Calu3 (cell line): ENCODE results near the gene APOL1. TPM values are rescaled to one million over a fixed set of nuclear protein-coding genes. Genes with fewer than 3 reads are reported as not detected.

ENCODE experiments used
- BruUV-seq: library from RNA; stranded (reverse); fragments of 400-500 nt; replicated peaks from 2 replicates; lab custom pipeline; 2021; lab: Mats Ljungman, UMichigan
- CTCF ChIA-PET: fragments of 300-600 bp; sonication (Branson Sonifier 250); formaldehyde crosslinking; loops from one replicate; lab custom pipeline; 2022; ENCODE audit warnings: antibody characterized with exemption; lab: Charles Lee
- DNase-seq: peaks from one replicate; pipeline ENCODE4 v3.0.0; 2022
- H3K27ac Mint-ChIP-seq: one replicate; pipeline ENCODE4 v1.8.0; 2022; ENCODE audit warnings: mixed read lengths; ENCODE audit not compliant: unreplicated experiment
- H3K27me3 Mint-ChIP-seq: one replicate; pipeline ENCODE4 v1.8.0; 2022; ENCODE audit warnings: mixed read lengths; ENCODE audit not compliant: unreplicated experiment
- H3K36me3 Mint-ChIP-seq: one replicate; pipeline ENCODE4 v1.8.0; 2022; ENCODE audit warnings: mild to moderate bottlenecking, moderate library complexity, mixed read lengths; ENCODE audit not compliant: insufficient read depth, unreplicated experiment
- H3K4me1 Mint-ChIP-seq: one replicate; pipeline ENCODE4 v1.8.0; 2022; ENCODE audit warnings: mild to moderate bottlenecking, low read depth, mixed read lengths; ENCODE audit not compliant: unreplicated experiment
- H3K4me3 Mint-ChIP-seq: one replicate; pipeline ENCODE4 v1.8.0; 2022; ENCODE audit warnings: mild to moderate bottlenecking, low read depth, moderate library complexity, mixed read lengths; ENCODE audit not compliant: unreplicated experiment
- H3K9me3 Mint-ChIP-seq: one replicate; pipeline ENCODE4 v1.8.0; 2022; ENCODE audit warnings: low read depth, mixed read lengths; ENCODE audit not compliant: unreplicated experiment
- intact Hi-C: fragments of 100-400 bp; cut with micrococcal nuclease; formaldehyde crosslinking; loops from one replicate; pipeline ENCODE4 v1.10.0; 2022; ENCODE audit not compliant: unreplicated experiment
- total RNA-seq: library from RNA; stranded (reverse); gene quantifications from 2 replicates; pipeline ENCODE4 v1.2.3, GENCODE V29; 2022
- TF ChIP-seq, protein P1 (sequence below): fragments of 200-600 bp; IDR thresholded peaks from one replicate; pipeline ENCODE4 v1.8.0; 2022; ENCODE audit warnings: antibody characterized with exemption; ENCODE audit not compliant: unreplicated experiment

APOL1 gene
- total RNA-seq, 1 experiment from 2014 or later: 313 TPM

DNA sequence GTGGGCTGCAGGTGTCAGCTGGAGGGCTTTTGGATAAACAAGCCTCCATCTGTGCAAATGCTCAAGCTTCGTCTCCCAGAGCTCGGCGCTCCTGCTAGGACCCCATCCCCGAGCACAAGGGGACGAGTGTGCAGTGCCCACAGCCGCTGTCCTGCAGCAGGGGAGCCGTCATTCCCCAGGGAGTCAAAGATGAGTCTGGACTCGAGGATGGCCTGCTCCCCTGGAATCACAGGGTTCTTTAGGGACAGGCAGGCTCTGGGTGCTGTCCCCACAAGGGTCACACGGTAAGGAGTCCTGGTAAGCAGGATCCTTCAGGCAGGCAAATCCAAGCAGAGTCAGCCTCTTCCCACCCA, 50.2 kb downstream of the APOL1 start:
- no peak for DNase-seq
- Mint-ChIP-seq H3K4me1 (peaks cover 8% of the 10 kb centered on the region), H3K27me3 (no peaks in the 10 kb centered on the region), H3K9me3 (no peaks in the 10 kb centered on the region), H3K27ac (no peak overlapping the region), H3K36me3 (peaks cover 79% of the 10 kb centered on the region), H3K4me3 (no peak overlapping the region)
- CTCF ChIA-PET: interaction anchor here (1.2 to 2.0 kb wide), 2 partner anchors 68 to 167 kb away, joined by 3 to 4 read pairs; no protein-coding TSS in a partner anchor
- intact Hi-C loops: no loop called here
- no TSS peak for BruUV-seq
- TF ChIP-seq, protein P1, sequence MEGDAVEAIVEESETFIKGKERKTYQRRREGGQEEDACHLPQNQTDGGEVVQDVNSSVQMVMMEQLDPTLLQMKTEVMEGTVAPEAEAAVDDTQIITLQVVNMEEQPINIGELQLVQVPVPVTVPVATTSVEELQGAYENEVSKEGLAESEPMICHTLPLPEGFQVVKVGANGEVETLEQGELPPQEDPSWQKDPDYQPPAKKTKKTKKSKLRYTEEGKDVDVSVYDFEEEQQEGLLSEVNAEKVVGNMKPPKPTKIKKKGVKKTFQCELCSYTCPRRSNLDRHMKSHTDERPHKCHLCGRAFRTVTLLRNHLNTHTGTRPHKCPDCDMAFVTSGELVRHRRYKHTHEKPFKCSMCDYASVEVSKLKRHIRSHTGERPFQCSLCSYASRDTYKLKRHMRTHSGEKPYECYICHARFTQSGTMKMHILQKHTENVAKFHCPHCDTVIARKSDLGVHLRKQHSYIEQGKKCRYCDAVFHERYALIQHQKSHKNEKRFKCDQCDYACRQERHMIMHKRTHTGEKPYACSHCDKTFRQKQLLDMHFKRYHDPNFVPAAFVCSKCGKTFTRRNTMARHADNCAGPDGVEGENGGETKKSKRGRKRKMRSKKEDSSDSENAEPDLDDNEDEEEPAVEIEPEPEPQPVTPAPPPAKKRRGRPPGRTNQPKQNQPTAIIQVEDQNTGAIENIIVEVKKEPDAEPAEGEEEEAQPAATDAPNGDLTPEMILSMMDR: no peak

DNA sequence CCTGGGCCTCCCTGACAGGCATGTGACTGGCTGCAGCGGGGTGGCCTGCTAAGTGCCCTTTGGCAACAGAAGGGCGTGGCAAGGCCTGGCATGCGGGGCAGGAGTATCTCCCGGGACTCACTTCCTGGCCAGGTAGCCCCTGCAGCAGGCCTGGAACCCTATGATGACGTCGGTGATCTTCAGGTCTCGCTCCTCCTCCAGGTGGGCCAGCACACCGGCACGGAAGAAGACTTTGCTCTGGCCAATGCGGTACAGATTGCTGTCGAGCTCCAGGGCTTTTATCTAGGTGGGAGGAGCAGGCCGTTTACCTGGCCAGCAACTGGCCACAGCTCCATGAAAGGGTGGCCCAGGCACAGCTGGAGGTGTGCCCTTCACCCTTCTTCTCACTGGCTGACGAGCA, 50.9 kb downstream of the APOL1 start:
- no peaks in the 10 kb centered on the region for H3K27me3 Mint-ChIP-seq
- H3K4me1 Mint-ChIP-seq: peaks cover 8% of the 10 kb centered on the region
- H3K9me3 Mint-ChIP-seq: no peaks in the 10 kb centered on the region
- TF ChIP-seq, protein P1: no peak
- intact Hi-C loops: no loop called here
- no peak overlapping the region for H3K4me3 Mint-ChIP-seq
- peak overlapping the region; percentile 76 for H3K27ac Mint-ChIP-seq
- no TSS peak for BruUV-seq
- CTCF ChIA-PET: interaction anchor here (1.2 kb wide), 1 partner anchor 166 kb away, joined by 3 read pairs; no protein-coding TSS in a partner anchor
- H3K36me3 Mint-ChIP-seq: peaks cover 84% of the 10 kb centered on the region
- peak; percentile 54 for DNase-seq

DNA sequence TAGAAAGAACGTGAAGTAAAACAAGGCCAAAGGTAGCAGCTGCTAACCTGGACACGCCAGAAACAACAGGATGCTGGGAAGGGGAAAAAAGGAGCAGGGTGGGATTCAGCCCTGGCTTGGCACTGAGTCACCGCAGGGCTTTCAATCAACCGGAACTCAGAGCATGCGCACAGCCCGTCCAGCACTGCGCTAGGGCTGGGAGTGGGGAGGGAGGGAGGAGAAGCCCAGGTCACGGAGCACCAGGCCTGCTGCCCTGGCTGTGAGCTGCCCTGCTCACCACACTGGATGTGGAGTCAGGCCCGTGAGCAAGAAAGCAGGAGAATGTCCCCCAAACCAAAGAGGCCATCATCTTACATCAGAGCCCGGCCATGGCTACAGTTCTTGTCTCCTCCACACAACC, 51.5 kb downstream of the APOL1 start:
- DNase-seq: no peak
- CTCF ChIA-PET: no interaction called here
- peaks cover 8% of the 10 kb centered on the region for H3K4me1 Mint-ChIP-seq
- no peak overlapping the region for H3K4me3 Mint-ChIP-seq
- H3K27me3 Mint-ChIP-seq: no peaks in the 10 kb centered on the region
- BruUV-seq: no TSS peak
- intact Hi-C loops: no loop called here
- TF ChIP-seq, protein P1: no peak
- peaks cover 86% of the 10 kb centered on the region for H3K36me3 Mint-ChIP-seq
- H3K27ac Mint-ChIP-seq: peak overlapping the region; percentile 76
- H3K9me3 Mint-ChIP-seq: no peaks in the 10 kb centered on the region

DNA sequence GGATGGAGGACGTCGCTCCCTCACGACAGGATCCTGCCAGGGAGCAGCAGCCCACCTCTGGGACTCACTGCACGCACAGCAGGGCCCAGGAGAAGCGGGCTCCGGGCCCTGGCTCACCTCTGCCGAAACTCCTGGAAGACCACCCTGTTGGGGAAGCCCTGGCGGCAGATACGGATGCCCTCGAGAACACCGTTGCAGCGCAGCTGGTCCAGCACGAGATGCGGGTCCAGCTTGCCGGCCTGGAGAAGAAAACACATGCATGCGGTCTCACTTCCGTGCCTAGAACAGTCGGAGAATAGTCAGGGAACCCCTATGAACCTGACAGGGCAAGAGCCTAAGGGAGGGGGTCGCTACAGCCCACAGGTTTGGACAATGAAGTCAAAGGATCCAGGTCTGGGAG, 52.9 kb downstream of the APOL1 start:
- Mint-ChIP-seq H3K4me1 (peaks cover 8% of the 10 kb centered on the region), H3K4me3 (no peak overlapping the region), H3K36me3 (peaks cover 77% of the 10 kb centered on the region), H3K27ac (no peak overlapping the region), H3K27me3 (no peaks in the 10 kb centered on the region), H3K9me3 (no peaks in the 10 kb centered on the region)
- DNase-seq: no peak
- BruUV-seq: no TSS peak
- CTCF ChIA-PET: no interaction called here
- intact Hi-C loops: no loop called here
- TF ChIP-seq, protein P1: no peak
